Astrocyte of the hippocampus (primary cell): ENCODE measurements around the gene TP53BP2.
"Not testable (repeated sequence)": the region's sequence is repeated elsewhere in the genome, so short reads cannot be mapped to it uniquely, and the experiment has no call there.

Source experiments
- DNase-seq: peaks from one replicate; pipeline ENCODE4 v3.0.0; 2011; ENCODE audit warnings: low read depth, low spot score

TP53BP2 gene

GRCh38 chr1:223742856-223743517 is 102.8 kb downstream of the TP53BP2 start:
- DNase-seq = no peak

GRCh38 chr1:223741861-223742260 is 103.9 kb downstream of the TP53BP2 start:
- DNase-seq = no peak

- not testable (repeated sequence) for DNase-seq
Observed at GRCh38 chr1:223740038-223740736, 105.6 kb downstream of the TP53BP2 start.

GRCh38 chr1:223739366-223740037 is 106.2 kb downstream of the TP53BP2 start:
- DNase-seq = no peak

DNA sequence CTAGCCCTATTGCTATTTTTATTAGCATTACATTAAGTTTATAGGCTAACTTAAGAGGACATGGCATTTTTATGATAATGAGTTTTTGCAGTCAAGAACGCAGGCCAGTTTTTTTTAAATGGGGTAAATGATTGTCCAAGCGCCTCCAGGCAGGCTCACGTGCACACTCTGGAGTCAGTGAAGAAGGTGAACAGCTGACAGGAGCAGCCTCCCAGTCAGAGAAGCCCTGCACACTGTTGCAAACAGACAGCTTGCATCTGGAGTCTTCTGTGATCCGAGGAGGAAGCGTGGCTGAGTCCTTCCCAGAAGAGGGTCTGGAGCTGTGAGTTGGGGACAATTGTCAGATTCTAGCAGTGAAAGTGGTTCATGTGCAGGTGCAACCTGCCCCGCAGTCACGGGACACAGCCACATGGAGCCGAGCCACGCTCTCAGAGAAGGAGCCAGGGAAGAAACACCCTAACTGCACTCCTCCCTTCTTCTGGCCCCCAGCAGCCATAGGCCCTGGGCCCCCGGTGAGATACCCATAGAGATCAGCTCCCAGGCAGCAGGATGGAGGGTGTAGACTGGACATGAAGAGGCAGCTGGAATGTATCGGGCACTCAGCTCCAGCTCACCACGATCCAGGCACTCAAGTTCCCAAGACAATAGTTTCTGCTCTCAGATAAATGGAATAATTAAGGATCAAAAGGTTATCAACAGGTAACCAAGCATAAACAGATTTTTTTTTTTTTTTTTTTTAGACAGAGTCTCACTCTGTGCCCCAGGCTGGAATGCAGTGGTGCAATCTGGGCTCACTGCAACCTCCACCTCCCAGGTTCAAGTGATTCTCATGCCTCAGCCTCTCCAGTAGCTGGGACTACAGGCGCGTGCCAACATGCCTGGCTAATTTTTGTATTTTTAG is 107.0 kb downstream of the TP53BP2 start:
- no peak for DNase-seq

DNA sequence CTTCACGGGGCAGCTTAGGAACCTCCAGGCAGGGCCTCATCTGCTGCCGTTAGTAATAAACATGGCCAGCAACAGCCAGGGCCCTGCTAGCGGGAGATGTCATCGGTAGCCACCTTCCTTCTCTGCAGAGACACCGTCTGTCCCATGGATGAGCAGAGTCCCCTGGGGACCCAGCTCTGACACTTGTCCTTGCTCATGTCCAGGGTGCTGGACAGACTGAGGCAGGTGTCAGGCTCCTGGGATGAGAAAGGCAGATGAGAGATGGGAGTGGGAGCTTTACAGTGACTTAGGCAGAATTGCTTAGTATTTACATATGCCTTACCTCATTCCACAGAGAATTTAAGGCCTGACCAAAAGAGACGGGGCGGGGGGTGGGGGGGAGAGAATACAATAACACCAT is 108.4 kb downstream of the TP53BP2 start:
- DNase-seq = peak; percentile 61

DNA sequence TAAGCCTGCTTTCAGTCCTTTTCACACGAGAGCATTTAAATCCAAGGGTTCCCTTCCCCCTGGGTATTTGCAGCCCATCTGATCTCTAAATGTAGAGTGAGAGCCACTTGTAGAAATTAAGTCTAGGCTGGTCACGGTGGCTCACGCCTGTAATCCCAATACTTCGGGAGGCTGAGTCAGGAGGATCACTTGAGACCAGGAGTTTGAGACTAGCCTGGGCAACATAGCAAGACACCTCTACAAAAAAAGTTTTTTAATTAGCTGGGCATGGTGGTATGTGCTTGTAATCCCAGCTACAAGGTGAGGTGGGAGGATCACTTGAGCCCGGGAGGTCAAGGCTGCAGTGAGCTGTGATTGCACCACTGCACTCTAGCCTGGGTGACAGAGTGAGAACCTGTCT is 109.1 kb downstream of the TP53BP2 start:
- not testable (repeated sequence) for DNase-seq

DNA sequence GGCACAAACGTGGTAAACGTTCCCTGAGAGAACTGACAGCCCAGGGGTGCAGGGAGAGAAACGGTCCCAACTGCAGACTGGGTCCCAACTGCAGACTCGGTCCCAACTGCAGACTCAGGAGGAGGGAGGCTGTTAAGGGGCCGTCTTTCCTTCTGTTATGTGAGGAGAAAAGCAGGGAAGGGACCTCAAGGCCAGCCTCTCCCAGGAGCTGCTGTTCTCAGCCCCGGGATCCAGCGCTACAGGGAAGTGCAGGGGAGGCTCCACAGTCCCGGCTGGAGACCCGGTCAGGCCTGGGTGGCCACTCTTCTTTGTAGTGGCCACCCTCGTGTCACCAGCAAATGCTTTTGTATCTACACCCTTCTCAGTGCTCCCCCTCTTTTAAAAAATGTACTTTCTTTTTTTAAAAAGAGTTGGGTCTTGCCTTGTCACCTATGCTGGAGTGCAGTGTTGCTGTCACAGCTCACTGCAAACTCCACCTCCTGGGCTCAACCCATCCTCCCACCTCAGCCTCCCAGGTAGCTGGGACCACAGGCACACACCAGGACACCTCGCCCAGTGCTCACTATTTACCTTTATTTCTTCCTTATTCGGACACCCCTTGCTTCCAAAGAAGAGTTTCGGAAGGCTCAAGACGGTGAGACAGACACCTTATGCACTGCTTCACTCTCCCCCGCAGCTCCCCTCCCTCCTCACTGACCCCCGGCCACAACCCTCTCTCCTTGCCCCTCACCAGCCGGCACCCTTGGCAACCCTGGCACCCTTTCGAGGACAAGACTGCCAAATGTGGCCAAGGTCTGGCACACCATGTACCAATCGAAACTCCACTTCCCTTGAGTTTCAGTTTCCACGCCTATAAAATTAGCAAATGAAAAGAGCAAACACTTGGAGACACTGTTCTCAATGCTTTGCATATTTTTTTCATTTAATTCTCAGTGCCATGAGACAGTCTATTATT is 111.6 kb downstream of the TP53BP2 start:
- DNase-seq = no peak

DNA sequence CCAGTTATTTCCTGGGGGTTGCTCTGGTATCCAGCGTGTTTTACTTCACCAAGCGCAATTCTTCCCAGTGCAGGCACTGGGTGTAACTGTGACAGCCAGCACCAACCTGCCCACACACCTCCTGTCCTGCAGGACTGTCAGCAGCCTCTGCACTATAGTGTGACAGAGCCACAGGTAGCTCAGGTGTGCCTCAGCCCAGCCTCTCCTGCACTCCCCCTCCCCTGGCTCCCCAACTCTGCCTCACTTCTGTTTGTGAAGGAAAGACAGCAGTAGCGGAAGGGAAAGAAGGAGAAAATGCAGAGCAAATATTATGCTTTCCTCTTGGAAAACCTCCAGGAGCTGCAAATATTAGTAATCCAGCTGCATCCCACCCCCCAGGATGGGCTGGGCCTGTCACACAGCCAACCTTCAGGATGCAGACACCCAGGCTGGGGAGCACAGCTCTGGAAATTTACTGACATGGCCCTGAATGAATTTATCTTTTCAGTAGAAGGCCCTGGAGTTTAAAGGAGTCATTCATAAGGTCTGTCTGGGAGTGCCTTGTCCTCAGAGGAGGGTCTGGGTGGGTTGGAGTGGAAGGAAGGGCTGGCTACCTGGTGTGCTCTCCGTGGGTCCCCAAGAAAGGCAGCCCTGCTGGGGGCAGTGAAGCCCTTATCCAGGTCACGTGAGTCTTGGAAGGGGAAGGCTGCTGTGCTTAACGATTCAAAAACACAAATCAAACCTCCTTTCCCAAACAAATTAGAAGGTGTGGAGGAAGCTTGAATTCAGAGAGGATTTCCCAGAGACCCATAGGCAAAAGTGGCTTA is 112.6 kb downstream of the TP53BP2 start:
- DNase-seq = no peak

GRCh38 chr1:223731133-223731770 is 114.5 kb downstream of the TP53BP2 start:
- peak; percentile 88 for DNase-seq

DNA sequence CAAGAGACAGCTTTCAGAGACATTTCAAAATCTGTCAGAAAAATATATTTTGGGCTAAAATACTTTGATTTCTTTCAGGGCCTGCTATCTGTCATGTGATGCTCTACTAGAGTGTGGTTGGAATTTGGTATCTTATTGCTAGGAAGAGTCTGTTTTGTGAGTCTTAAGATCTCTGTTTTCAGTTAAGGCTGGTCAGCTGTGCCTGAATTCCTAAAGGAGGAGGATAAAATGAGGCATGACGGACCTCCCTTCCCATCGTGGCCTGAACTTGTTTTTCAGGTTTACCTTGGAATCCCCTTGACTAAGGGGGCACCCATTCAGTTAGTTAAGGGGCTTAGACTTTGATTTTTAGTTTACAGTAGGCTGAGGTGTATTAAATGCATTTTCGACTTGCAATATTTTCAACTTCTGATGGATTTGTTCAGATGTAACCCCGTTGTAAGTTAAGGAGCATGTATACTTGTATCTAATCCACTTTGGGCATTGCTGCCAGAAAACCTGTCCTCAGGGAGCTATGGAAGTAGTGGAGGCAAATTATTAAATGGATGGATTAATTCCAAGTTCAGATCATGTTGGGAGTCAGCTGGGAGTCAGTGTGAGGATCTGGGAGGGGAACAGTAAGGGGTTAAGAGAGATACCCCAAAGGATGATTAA is 115.1 kb downstream of the TP53BP2 start:
- no peak for DNase-seq

- no peak for DNase-seq
Observed at GRCh38 chr1:223729906-223730305, 115.8 kb downstream of the TP53BP2 start.
